Endothelial cell of umbilical vein (primary cell): ENCODE measurements around the gene ZNF581. TPM values are rescaled to one million over a fixed set of nuclear protein-coding genes. Genes with fewer than 3 reads are reported as not detected.

ENCODE experiments used
- BruUV-seq: library from RNA; stranded (reverse); fragments of 400-500 nt; replicated peaks from 2 replicates; lab custom pipeline; 2021; lab: Mats Ljungman, UMichigan
- CTCF ChIA-PET: fragments of 300-600, 350-600 bp; sonication (Branson Sonifier 250); formaldehyde crosslinking; loops from one replicate; lab custom pipeline; 2021; ENCODE audit warnings: antibody characterized with exemption, inconsistent platforms; lab: Charles Lee
- POLR2A ChIA-PET: fragments of 300-600, 350-600 bp; sonication (Branson Sonifier 250); formaldehyde crosslinking; loops from one replicate; lab custom pipeline; 2021; ENCODE audit warnings: antibody characterized with exemption, inconsistent platforms; lab: Charles Lee
- DNase-seq: peaks from one replicate; pipeline ENCODE4 v3.0.0-alpha.2; 2011; ENCODE audit warnings: low read depth, low spot score
- FAIRE-seq: peaks from 2 replicates; lab custom pipeline; 2011; peaks lifted over from hg19 to GRCh38; lab: Jason Lieb, UNC
- H2AFZ ChIP-seq: 2 replicates; pipeline ENCODE4 v1.6.0; 2012; ENCODE audit warnings: low read depth, low read length, control low read depth, inconsistent platforms
- H3K27ac ChIP-seq: 2 replicates; pipeline ENCODE4 v1.5.1; 2011; ENCODE audit warnings: low read depth, mild to moderate bottlenecking, control low read depth, low read length, moderate library complexity; ENCODE audit not compliant: insufficient read depth
- H3K27me3 ChIP-seq, 2 experiments: 2 replicates each; pipeline versions ENCODE4 v1.6.0 to v1.6.1; 2011; ENCODE audit warnings: low read length in 2 of 2, mixed read lengths in 1 of 2; ENCODE audit not compliant: control insufficient read depth in 2 of 2, insufficient read depth in 2 of 2
- H3K36me3 ChIP-seq, 2 experiments: 2 replicates in 1 of 2; 3 replicates in 1 of 2; pipeline ENCODE4 v1.5.1; 2011; ENCODE audit warnings: low read length in 2 of 2, mild to moderate bottlenecking in 1 of 2, moderate library complexity in 1 of 2; ENCODE audit not compliant: control insufficient read depth in 2 of 2, insufficient read depth in 2 of 2; ENCODE audit errors: extremely low read depth in 1 of 2
- H3K4me1 ChIP-seq: 3 replicates; pipeline ENCODE4 v1.5.1; 2011; ENCODE audit warnings: mild to moderate bottlenecking, low read length; ENCODE audit not compliant: control insufficient read depth, insufficient read depth; ENCODE audit errors: extremely low read depth
- H3K4me2 ChIP-seq: 2 replicates; pipeline ENCODE4 v1.6.1; 2011; ENCODE audit warnings: low read length, control low read depth, mixed read lengths; ENCODE audit not compliant: insufficient read depth
- H3K4me3 ChIP-seq, 3 experiments: fragments of 200-600 bp in 1 of 3; sonication (generic), shearing (Covaris generic) in 1 of 3; replicated peaks in 1 of 3; 2 replicates each; pipeline ENCODE4 v1.5.1; 2011 to 2016; ENCODE audit warnings: control low read depth in 3 of 3, low read length in 3 of 3, mild to moderate bottlenecking in 2 of 3, inconsistent platforms in 1 of 3, low read depth in 1 of 3, moderate library complexity in 1 of 3; ENCODE audit not compliant: insufficient read depth in 1 of 3
- H3K79me2 ChIP-seq: 2 replicates; pipeline ENCODE4 v1.6.0; 2012; ENCODE audit warnings: low read length, inconsistent platforms; ENCODE audit not compliant: control insufficient read depth, insufficient read depth
- H3K9ac ChIP-seq: replicated peaks from 2 replicates; pipeline ENCODE3; 2011; ENCODE audit warnings: low read length, control low read depth; ENCODE audit not compliant: insufficient read depth; ENCODE audit errors: extremely low read depth
- H3K9me1 ChIP-seq: replicated peaks from 3 replicates; pipeline ENCODE4 v1.6.0; 2011; ENCODE audit warnings: mild to moderate bottlenecking, low read length; ENCODE audit not compliant: control insufficient read depth, insufficient read depth; ENCODE audit errors: extremely low read depth
- H3K9me3 ChIP-seq: replicated peaks from 2 replicates; pipeline ENCODE4 v1.5.1; 2012; ENCODE audit warnings: low read length, inconsistent platforms; ENCODE audit not compliant: control insufficient read depth, insufficient read depth
- H4K20me1 ChIP-seq: replicated peaks from 2 replicates; pipeline ENCODE3; 2011; ENCODE audit warnings: mild to moderate bottlenecking, low read length; ENCODE audit not compliant: control insufficient read depth, insufficient read depth; ENCODE audit errors: extremely low read depth
- CTCF ChIP-seq, 2 donors: IDR thresholded peaks; 1 replicate in 1 of 2; 2 replicates in 1 of 2; pipeline ENCODE4 v1.5.1; 2011; ENCODE audit warnings: low read length in 2 of 2, mild to moderate bottlenecking in 2 of 2, moderate library complexity in 2 of 2, control low read depth in 1 of 2, inconsistent platforms in 1 of 2, low read depth in 1 of 2; ENCODE audit not compliant: insufficient read depth in 1 of 2; ENCODE audit errors: extremely low read depth in 1 of 2
- FOS ChIP-seq: IDR thresholded peaks from 2 replicates; pipeline ENCODE4 v1.6.1; 2011; ENCODE audit warnings: mild to moderate bottlenecking, low read length, moderate library complexity, borderline replicate concordance; ENCODE audit not compliant: insufficient read depth
- JUN ChIP-seq: IDR thresholded peaks from 2 replicates; pipeline ENCODE4 v1.6.1; 2011; ENCODE audit warnings: borderline replicate concordance, low read depth; ENCODE audit not compliant: insufficient read length, insufficient read depth
- POLR2A ChIP-seq: IDR thresholded peaks from 2 replicates; pipeline ENCODE4 v1.6.1; 2012; ENCODE audit warnings: low read depth, mild to moderate bottlenecking, control low read depth, low read length
- POLR2AphosphoS5 ChIP-seq: IDR thresholded peaks from 2 replicates; pipeline ENCODE4 v1.6.1; 2012; ENCODE audit warnings: low read depth, mild to moderate bottlenecking, control low read depth, low read length, moderate library complexity; ENCODE audit not compliant: insufficient read depth
- dilution Hi-C: fragments of 300-500 bp; cut with MboI; formaldehyde crosslinking; loops from one replicate; pipeline ENCODE4 v1.15.0; 2019; ENCODE audit warnings: low sequenced_read_pairs; ENCODE audit not compliant: extremely low pct_ligation_motif_present
- intact Hi-C: fragments of 100-400 bp; cut with micrococcal nuclease; formaldehyde crosslinking; loops from one replicate; pipeline ENCODE4 v1.10.0; 2022
- polyA plus RNA-seq, 4 experiments: library from polyadenylated mRNA; depleted of rRNA in 3 of 4; stranded (reverse) in 3 of 4; unstranded in 1 of 4; fragments of >200 nt; gene quantifications; 2 replicates each; pipeline versions ENCODE4 v1.2.1 to v1.2.3, GENCODE V29; 2011 to 2012; ENCODE audit warnings: missing spikeins in 1 of 4
- total RNA-seq: library from RNA; stranded (reverse); gene quantifications from 2 replicates; pipeline ENCODE4 v1.2.3, GENCODE V29; 2021
- TF ChIP-seq, protein P1 (sequence below): IDR thresholded peaks from 2 replicates; pipeline ENCODE4 v1.6.1; 2011; ENCODE audit not compliant: insufficient read depth, insufficient read length

ZNF581 gene
- total and polyA plus RNA-seq, 2 donors (not counting 3 experiments of a cell fraction or from before 2014, with no cell fraction given): 31.4 to 32.3 TPM

DNA sequence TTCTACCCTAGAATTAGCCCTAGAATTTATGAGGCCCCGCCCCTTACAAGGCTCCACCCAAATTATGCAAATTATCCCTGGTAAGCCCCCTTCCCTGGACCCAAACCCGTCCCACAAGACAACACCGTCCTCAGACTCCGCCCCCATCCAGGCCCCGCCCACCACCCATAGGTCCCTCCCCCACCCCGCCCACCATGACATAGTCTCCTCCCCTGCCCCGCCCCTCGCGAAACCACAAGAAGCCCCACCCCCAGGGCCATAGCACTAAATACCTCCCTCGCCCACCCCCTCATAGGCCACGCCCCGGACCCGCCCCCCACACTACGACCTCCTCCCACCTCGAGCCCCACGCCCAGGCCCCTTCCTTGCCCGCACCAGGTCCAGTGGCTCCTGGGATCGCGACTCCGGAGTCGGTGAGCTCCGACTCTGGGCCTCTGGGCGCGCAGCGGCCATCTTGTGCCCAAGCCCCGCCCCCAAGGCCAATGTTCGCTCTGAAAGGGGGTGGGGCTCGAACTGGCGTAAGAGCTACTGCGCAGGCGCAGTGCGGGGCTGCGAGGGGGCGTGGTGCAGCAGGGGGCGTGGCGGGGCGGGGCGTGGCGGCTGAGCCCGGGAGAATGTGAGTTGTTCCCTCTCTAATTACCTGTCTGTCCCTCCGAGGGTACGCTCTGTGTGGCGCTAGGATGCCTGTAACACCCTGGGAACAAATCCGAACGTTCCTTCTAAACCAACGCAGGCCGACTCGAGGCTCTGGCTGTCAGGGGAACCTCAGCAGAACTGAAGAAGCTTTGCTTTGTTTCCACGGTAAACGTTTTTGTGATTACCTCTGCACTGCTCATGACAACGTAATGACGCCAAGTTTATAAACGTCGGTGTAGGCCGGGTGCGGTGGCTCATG, 19.1 kb upstream of the ZNF581 start, which contains the start of gene ZNF784:
ZNF784 (minus strand) TSS at position 458 of the 895 bp plus-strand sequence; CDS start at position 453, 5 bp downstream.
- DNase-seq (peak; percentile 92), FAIRE-seq (peak; percentile 89)
- POLR2A ChIA-PET: interaction anchor here (0.6 to 1.4 kb wide), 8 partner anchors 25 to 1151 kb away, joined by 3 to 10 read pairs (median 5); partner anchors contain the start of genes CDC42EP5, FIZ1 and ZSCAN5A
- H3K4me3 ChIP-seq: peak within 1 kb of the TSS; percentile 58 to 78 (median 74)
- TF ChIP-seq POLR2AphosphoS5 (peak; percentile 84), POLR2A (peak; percentile 80)
- TF ChIP-seq, protein P1, sequence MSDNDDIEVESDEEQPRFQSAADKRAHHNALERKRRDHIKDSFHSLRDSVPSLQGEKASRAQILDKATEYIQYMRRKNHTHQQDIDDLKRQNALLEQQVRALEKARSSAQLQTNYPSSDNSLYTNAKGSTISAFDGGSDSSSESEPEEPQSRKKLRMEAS: no peak
- dilution Hi-C loops (no loop called here), intact Hi-C loops (loop anchor here (1.0 kb wide), 3 partner anchors 19 to 163 kb away; partner anchors contain the start of genes FIZ1, ISOC2 and ZNF865)
- H4K20me1 ChIP-seq: no peaks in the 10 kb centered on the region
- H3K4me1 ChIP-seq: peaks cover 6% of the 10 kb centered on the region
- no peaks in the 10 kb centered on the region for H3K9me3 ChIP-seq
- CTCF ChIA-PET: interaction anchor here (0.7 to 2.9 kb wide), 10 partner anchors 9 to 483 kb away, joined by 3 to 15 read pairs (median 6); partner anchors contain the start of gene ZNF865
- peaks cover 0 to 3% of the 10 kb centered on the region in 2 experiments for H3K36me3 ChIP-seq
- H3K4me2 ChIP-seq: peak within 1 kb of the TSS; percentile 94
- H3K27me3 ChIP-seq: no peaks in the 10 kb centered on the region
- no peaks in the 10 kb centered on the region for H3K79me2 ChIP-seq
- H2AFZ ChIP-seq: peak within 1 kb of the TSS; percentile 100
- no peaks in the 10 kb centered on the region for H3K9me1 ChIP-seq
- peak within 1 kb of the TSS; percentile 54 for H3K27ac ChIP-seq
- no TSS peak for BruUV-seq
- H3K9ac ChIP-seq: peak within 1 kb of the TSS; percentile 84

- Histone ChIP-seq H3K4me3 (peak overlapping the region in 2 of 3 experiments; percentile 74 to 78), H3K27me3 (no peaks in the 10 kb centered on the region), H3K4me1 (peaks cover 6% of the 10 kb centered on the region), H4K20me1 (no peaks in the 10 kb centered on the region), H3K9me1 (no peaks in the 10 kb centered on the region), H2AFZ (peak overlapping the region; percentile 100), H3K36me3 (peaks cover 0 to 3% of the 10 kb centered on the region in 2 experiments), H3K27ac (no peak overlapping the region), H3K4me2 (peak overlapping the region; percentile 94), H3K9me3 (no peaks in the 10 kb centered on the region), H3K79me2 (no peaks in the 10 kb centered on the region), H3K9ac (peak overlapping the region; percentile 84)
- BruUV-seq: no TSS peak
- intact Hi-C loops (no loop called here), dilution Hi-C loops (no loop called here)
- CTCF ChIA-PET: interaction anchor here (0.7 to 2.9 kb wide), 10 partner anchors 8 to 184 kb away, joined by 3 to 15 read pairs (median 6); partner anchors contain the start of genes ZNF524 and ZNF865
- no peak for TF ChIP-seq POLR2AphosphoS5
- no peak for TF ChIP-seq JUN
- TF ChIP-seq FOS: no peak
- no peak for TF ChIP-seq CTCF (IDR thresholded peaks at IDR 0.05; ENCODE audit: extremely low read depth in 1 of 2, insufficient read depth in 1 of 2, low read depth in 1 of 2, low read length in 2 of 2)
- no peak for DNase-seq
- POLR2A ChIA-PET: interaction anchor here (0.6 to 1.4 kb wide), 5 partner anchors 26 to 1152 kb away, joined by 4 to 8 read pairs (median 5); partner anchors contain the start of genes CDC42EP5 and FIZ1
- FAIRE-seq: no peak
These were observed 18.5 kb upstream of the ZNF581 start for GRCh38 chr19:55625004-55625326.
